Subcutaneous adipose tissue (tissue), 4 donors: ENCODE results near the gene IFT43. TPM values are rescaled to one million over a fixed set of nuclear protein-coding genes. Genes with fewer than 3 reads are reported as not detected.

Experiments
- total RNA-seq, 4 donors: library from RNA; depleted of rRNA; stranded (reverse); fragments of >200 nt; gene quantifications; one replicate each; pipeline ENCODE4 v1.1.0, GENCODE V29; 2016
- TF ChIP-seq, protein P1 (sequence below): fragments of 450-650 bp; IDR thresholded peaks from one replicate; pipeline ENCODE4 v1.5.1; 2016; ENCODE audit warnings: low read depth, mild to moderate bottlenecking, control low read depth, antibody characterized with exemption, moderate library complexity

Gene IFT43
- total RNA-seq, 4 donors from 2014 or later = 25.3 to 38.2 (median 28.9) TPM

DNA sequence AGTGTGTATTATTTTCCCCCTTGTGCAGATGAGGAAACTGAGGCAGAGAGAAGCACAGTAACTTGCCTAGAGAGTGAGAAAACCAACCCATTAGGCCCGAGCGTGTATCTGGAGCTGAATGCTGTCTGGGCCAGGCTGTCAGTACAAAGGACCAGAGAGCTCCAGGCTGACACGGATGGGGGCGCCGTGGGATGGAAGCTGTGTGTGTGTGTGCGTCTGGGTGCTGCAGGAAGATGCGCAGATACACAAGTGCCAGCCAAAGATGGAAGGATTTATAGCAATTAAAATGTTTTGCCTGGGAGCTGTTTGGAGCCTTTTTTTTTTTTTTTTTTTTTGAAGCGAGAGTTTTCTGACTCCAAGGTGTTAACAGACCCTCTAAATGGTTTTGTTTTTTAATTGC is 112.5 kb downstream of the IFT43 start:
- TF ChIP-seq, protein P1, sequence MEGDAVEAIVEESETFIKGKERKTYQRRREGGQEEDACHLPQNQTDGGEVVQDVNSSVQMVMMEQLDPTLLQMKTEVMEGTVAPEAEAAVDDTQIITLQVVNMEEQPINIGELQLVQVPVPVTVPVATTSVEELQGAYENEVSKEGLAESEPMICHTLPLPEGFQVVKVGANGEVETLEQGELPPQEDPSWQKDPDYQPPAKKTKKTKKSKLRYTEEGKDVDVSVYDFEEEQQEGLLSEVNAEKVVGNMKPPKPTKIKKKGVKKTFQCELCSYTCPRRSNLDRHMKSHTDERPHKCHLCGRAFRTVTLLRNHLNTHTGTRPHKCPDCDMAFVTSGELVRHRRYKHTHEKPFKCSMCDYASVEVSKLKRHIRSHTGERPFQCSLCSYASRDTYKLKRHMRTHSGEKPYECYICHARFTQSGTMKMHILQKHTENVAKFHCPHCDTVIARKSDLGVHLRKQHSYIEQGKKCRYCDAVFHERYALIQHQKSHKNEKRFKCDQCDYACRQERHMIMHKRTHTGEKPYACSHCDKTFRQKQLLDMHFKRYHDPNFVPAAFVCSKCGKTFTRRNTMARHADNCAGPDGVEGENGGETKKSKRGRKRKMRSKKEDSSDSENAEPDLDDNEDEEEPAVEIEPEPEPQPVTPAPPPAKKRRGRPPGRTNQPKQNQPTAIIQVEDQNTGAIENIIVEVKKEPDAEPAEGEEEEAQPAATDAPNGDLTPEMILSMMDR = no peak

DNA sequence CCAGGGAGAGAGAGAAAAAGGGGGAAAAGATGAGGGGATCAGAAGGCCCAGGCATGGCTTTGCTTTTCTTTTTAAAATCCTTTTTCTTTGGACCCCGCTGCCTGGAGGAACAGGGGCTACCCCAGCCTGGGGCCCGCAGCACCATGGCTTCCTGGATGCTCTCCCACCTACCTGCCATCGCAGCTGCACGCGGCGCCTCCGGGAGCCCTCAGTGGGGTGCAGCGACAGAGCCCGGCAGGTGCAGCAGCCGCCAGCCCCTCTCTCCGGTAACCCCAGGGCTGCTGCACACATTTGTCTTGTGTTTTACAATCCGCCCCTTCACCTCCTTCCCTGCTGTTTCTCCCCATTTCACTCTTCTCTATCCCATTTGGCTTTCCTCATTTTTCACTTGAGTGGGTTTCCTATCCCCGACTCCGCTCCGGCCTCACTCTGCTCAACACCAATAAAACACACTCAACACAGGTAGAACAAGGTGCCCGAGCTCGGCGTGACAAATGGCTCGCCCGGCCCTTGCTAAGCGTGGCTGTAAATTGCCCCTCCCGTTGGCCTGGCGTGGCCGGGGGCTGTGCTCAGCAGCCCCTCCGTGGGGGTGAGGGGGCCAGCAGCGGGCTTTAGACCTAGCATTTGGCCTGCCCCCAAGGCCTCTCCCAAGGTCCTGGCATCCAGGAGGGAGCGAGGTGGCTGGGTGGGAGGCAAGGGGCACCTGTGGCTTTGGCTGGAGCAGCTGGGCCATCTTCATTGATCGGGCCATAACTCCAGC is 113.5 kb downstream of the IFT43 start:
- TF ChIP-seq, protein P1 = no peak

DNA sequence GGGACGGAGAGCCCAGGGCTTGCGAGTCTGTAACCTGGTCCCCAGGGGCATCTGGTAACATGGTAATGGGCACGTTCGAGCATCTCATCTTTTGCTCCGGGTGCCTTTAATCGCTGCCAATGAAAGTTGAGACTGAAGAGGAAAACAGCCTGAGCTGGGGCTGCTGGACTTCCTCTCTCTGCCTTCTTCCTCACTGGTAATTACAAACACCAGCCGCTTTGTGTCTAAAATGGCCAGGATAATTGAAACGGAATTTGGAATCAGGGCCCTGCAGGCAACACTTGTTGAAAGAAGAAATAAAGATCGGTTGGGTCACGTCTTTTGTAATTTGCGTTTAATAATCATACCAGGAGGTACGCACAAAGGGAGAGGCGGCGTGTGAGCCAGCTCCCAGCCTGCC is 114.7 kb downstream of the IFT43 start:
- TF ChIP-seq, protein P1 = no peak

DNA sequence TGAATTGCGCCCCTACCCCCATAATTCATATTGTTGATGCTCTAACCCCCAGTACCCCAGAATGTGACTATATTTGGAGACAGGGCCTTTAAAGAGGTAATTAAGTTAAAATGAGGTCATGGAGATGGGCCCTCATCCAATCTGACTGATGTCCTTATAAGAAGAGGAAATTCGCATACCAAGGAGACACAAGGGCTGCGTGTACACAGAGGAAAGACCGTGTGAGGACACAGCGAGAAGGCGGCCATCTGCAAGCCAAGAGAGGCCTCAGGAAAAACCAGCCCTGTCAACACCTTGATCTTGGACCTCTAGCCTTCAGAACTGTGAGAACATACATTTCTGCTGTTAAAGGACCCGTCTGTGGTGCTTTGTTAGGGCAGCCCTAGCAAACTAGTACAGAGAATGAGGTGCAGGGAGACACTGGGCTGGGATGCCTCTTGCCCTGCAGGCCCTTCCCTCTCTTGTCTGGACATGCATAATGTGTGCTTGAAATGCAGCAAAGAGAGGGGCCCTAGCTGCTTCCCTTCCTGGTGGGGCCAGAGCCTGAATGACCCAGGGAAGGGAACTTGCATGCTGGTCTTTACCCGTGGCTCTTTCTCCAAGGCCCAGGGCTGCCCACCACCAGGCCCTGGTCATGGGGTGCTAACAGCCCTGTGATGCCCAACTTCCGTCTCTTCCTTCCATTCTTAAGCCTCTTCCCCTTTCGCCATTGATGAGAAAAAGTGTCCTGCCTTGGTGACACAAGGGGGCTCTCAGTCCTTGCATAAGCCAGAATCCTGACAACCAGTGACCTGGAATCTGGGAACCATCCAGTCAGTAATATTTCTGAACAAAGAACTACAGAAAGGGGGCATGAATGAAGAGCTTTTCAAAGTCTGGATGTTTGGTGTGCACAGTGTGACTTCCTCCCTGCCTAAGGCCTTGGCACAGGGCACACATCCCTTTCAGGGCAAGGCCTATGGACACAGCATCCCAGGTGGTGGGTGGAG is 116.1 kb downstream of the IFT43 start:
- TF ChIP-seq, protein P1 = no peak

DNA sequence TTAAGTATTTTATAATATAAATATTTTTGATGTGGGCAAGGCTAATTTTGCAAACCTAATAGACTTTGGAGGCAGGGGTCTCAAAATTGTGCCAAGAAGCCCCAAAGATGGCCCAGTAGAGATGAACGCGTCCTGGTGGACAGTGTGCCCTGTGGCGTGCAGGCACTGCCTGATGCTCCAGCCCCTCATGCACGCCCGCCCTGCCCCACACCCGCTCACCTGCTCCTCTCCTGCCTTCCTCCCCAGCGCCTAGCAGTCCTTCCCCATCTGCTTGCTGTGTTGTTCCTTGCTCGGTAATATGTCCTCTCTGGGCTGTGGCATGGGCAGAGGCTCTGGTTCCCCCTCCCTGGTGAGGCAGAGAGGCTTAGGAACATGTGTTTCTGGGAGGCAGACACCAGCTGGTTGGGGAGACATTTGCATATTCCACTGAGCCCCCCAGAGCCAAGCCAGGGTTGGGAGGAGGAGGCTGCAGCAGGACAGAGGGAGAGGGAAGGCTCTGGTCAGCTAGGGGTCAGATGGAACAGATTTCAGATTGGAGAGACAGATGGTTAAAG is 119.3 kb downstream of the IFT43 start:
- TF ChIP-seq, protein P1 = no peak

DNA sequence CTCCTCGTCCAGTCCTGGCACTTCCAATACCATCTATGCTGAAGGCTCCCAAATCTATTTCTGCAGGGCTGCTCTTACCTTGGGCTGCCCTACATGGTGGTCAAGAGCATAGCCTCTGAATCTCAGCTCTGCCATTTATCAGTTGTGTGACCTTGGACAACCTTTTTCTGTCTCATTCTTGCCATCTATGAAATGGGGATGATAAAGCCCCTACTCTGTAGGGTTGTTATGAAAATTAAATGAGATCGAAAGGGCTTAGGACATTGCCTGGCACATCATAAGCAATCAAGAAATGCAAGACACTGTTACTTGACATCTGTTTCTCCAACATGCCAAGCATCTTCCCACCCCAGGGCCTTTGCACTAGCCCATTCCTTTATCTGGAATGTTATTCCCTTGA is 120.6 kb downstream of the IFT43 start:
- TF ChIP-seq, protein P1 = no peak
